Small intestine (tissue), 7 donors: ENCODE measurements around the gene SMIM14. TPM values are rescaled to one million over a fixed set of nuclear protein-coding genes. Genes with fewer than 3 reads are reported as not detected.
"Not testable (repeated sequence)": the region's sequence is repeated elsewhere in the genome, so short reads cannot be mapped to it uniquely, and the experiment has no call there.

Experiments
- DNase-seq, 2 donors: peaks; one replicate each; pipeline versions ENCODE4 v3.0.0 to v3.0.0-alpha.2; 2013
- FAIRE-seq: peaks from 2 replicates; lab custom pipeline; 2012; peaks lifted over from hg19 to GRCh38; lab: Jason Lieb, UNC
- H3K27ac ChIP-seq, 3 donors: one replicate each; pipeline ENCODE4 v1.5.1; 2013; ENCODE audit warnings: low read length in 2 of 3, mild to moderate bottlenecking in 2 of 3, control low read depth in 1 of 3, inconsistent platforms in 1 of 3, low read depth in 1 of 3, moderate library complexity in 1 of 3
- H3K27me3 ChIP-seq, 3 donors: one replicate each; pipeline ENCODE4 v1.6.1; 2013; ENCODE audit warnings: low read length in 3 of 3, inconsistent platforms in 1 of 3; ENCODE audit not compliant: control insufficient read depth in 3 of 3, insufficient read depth in 3 of 3
- H3K36me3 ChIP-seq, 3 donors: one replicate each; pipeline ENCODE4 v1.6.1; 2013; ENCODE audit warnings: low read length in 3 of 3, inconsistent platforms in 1 of 3, low read depth in 1 of 3, mild to moderate bottlenecking in 1 of 3, moderate library complexity in 1 of 3; ENCODE audit not compliant: control insufficient read depth in 3 of 3, insufficient read depth in 2 of 3
- H3K4me1 ChIP-seq, 3 donors: one replicate each; pipeline ENCODE4 v1.6.1; 2013; ENCODE audit warnings: low read length in 2 of 3, inconsistent platforms in 1 of 3, low read depth in 1 of 3, mild to moderate bottlenecking in 1 of 3, moderate library complexity in 1 of 3; ENCODE audit not compliant: control insufficient read depth in 3 of 3, insufficient read depth in 2 of 3
- H3K4me3 ChIP-seq, 3 donors: one replicate each; pipeline ENCODE4 v1.5.1; 2013; ENCODE audit warnings: low read length in 3 of 3, control low read depth in 1 of 3, inconsistent platforms in 1 of 3, low read depth in 1 of 3, mild to moderate bottlenecking in 1 of 3, moderate library complexity in 1 of 3
- H3K9me3 ChIP-seq, 2 donors: one replicate each; pipeline ENCODE4 v1.6.1; 2013; ENCODE audit warnings: low read depth in 1 of 2, low read length in 1 of 2; ENCODE audit not compliant: control insufficient read depth in 2 of 2, insufficient read depth in 1 of 2
- WGBS, 3 donors: extraction: QIAGEN DNeasy Blood & Tissue Kit; methylation state at CpG; one replicate each; pipeline ENCODE4 v1.1.7; 2013; 5-methylcytosine and 5-hydroxymethylcytosine counted together
- polyA plus RNA-seq, 4 donors: library from polyadenylated mRNA; stranded (reverse) in 3 of 4; unstranded in 1 of 4; fragments of 200-250 nt in 3 of 4; fragments of 120-200 nt in 1 of 4; gene quantifications; one replicate each; pipeline versions ENCODE4 v1.2.1 to v1.2.3, GENCODE V29; 2013
- donor health status: healthy with polysubstance abuse.
- donor health status: control.
- donor health status: control.
- donor health status: Bipolar disorder and iron deficiency.
- donor health status: healthy.

The SMIM14 gene
- polyA plus RNA-seq, 4 donors = 22.3 to 39.8 (median 28.2) TPM

GRCh38 chr4:39525822-39526690 is 112.6 kb downstream of the SMIM14 start:
- DNase-seq = peak in 1 of 2 donors; percentile 13
- H3K27ac ChIP-seq = peak overlapping the region; percentile 80 to 96 (median 92)
- peak overlapping the region; percentile 51 to 68 (median 58) for H3K4me3 ChIP-seq
- no peaks in the 10 kb centered on the region for H3K27me3 ChIP-seq
- WGBS, 3 donors = 10 to 21% (median 18%) methylated on average over 9 of the region's 9 CpGs
- peaks cover 0 to 12% (median 0%) of the 10 kb centered on the region in 3 donors for H3K36me3 ChIP-seq
- H3K9me3 ChIP-seq = peaks cover 0 to 8% of the 10 kb centered on the region in 2 donors
- peaks cover 0 to 13% (median 2%) of the 10 kb centered on the region in 3 donors for H3K4me1 ChIP-seq
- no peak for FAIRE-seq

DNA sequence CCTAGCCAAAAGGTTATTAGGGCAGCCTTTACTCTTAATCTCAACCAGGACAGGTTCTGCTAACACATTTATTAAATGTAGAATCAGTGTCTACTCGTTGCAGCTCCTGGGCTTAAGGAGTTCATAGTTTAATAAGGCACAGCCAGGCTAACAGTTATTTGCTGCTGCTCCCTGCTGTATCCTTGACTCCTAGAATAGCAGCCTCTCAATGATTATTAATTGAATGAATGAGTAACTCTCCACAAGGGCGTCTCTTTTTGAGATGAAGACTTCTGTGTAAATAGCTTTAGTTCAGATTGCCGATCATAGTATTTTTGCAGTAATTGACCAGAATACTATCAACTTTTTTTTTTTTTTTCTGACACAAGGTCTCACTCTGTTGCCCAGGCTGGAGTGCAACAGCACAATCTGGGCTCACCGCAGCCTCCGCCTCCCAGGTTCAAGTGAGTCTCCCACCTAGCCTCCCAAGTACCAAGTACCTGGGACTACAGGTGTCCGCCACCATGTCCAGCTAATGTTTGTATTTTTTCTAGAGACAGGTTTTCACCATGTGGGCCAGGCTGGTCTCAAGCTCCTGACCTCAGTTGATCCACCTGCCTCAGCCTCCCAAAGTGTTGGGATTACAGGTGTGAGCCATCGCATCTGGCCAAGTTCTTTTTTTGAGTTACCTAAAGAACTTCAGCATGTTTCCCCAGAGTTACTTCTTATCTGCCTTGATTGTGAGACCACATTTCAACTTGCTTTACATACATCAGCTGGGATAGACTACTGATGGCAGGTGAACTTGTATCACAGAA is 114.3 kb downstream of the SMIM14 start:
- FAIRE-seq = no peak
- Histone ChIP-seq H3K27me3 (no peaks in the 10 kb centered on the region), H3K9me3 (no peaks in the 10 kb centered on the region), H3K4me1 (peaks cover 0 to 13% (median 2%) of the 10 kb centered on the region in 3 donors), H3K36me3 (peaks cover 0 to 20% (median 0%) of the 10 kb centered on the region in 3 donors), H3K27ac (no peak overlapping the region), H3K4me3 (no peak overlapping the region)
- DNase-seq = peak in 1 of 2 donors; percentile 46
- WGBS, 3 donors = 69 to 82% (median 72%) methylated on average over 7 of the region's 7 CpGs

- 60 to 84% (median 68%) methylated on average over 2 of the region's 2 CpGs for WGBS, 3 donors
- peaks cover 0 to 4% (median 2%) of the 10 kb centered on the region in 3 donors for H3K4me1 ChIP-seq
- H3K9me3 ChIP-seq = no peaks in the 10 kb centered on the region
- DNase-seq (no peak), FAIRE-seq (no peak)
- no peaks in the 10 kb centered on the region for H3K27me3 ChIP-seq
- H3K36me3 ChIP-seq = peaks cover 3 to 32% (median 3%) of the 10 kb centered on the region in 3 donors
- H3K27ac ChIP-seq = no peak overlapping the region
- H3K4me3 ChIP-seq = no peak overlapping the region
Measured at GRCh38 chr4:39522068-39522467, 116.6 kb downstream of the SMIM14 start.

GRCh38 chr4:39521253-39521919 is 117.3 kb downstream of the SMIM14 start:
- H3K27me3 ChIP-seq = no peaks in the 10 kb centered on the region
- H3K27ac ChIP-seq = no peak overlapping the region
- no peak overlapping the region for H3K4me3 ChIP-seq
- H3K36me3 ChIP-seq = peaks cover 3 to 32% (median 3%) of the 10 kb centered on the region in 3 donors
- no peak for FAIRE-seq
- DNase-seq = no peak
- H3K9me3 ChIP-seq = no peaks in the 10 kb centered on the region
- H3K4me1 ChIP-seq = peaks cover 0 to 4% (median 2%) of the 10 kb centered on the region in 3 donors
- 66 to 79% (median 76%) methylated on average over 5 of the region's 5 CpGs for WGBS, 3 donors

DNA sequence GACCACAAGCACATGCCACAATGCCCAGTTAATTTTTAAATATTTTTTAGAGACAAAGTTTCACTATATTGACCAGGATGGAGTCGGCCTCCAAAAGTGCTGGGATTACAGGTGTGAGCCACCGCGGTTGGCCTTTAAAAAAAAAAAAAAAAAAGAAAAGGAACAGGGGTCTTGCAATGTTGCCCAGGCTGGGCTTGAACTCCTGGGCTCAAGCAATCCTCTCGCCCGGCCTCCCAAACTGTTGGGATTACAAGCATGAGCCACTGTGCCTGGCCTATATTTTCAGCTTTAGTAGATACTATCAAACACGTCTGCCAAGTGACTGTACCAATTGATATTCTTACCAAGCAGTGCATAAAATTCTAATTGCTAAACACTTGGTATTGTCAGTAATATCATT is 120.2 kb downstream of the SMIM14 start:
- WGBS, 3 donors = 86 to 95% (median 87%) methylated on average over 6 of the region's 6 CpGs
- no peak for FAIRE-seq
- no peak for DNase-seq
- H3K4me1 ChIP-seq = no peaks in the 10 kb centered on the region
- H3K27ac ChIP-seq = no peak overlapping the region
- H3K36me3 ChIP-seq = peaks cover 3 to 45% (median 3%) of the 10 kb centered on the region in 3 donors
- H3K4me3 ChIP-seq = no peak overlapping the region
- H3K27me3 ChIP-seq = no peaks in the 10 kb centered on the region
- no peaks in the 10 kb centered on the region for H3K9me3 ChIP-seq

GRCh38 chr4:39516407-39516966 is 122.2 kb downstream of the SMIM14 start:
- no peaks in the 10 kb centered on the region for H3K4me1 ChIP-seq
- FAIRE-seq (no peak), DNase-seq (no peak)
- H3K4me3 ChIP-seq = no peak overlapping the region
- WGBS, 3 donors = 78 to 88% (median 87%) methylated on average over 2 of the region's 2 CpGs
- no peaks in the 10 kb centered on the region for H3K27me3 ChIP-seq
- H3K27ac ChIP-seq = no peak overlapping the region
- no peaks in the 10 kb centered on the region for H3K9me3 ChIP-seq
- H3K36me3 ChIP-seq = peaks cover 3 to 49% (median 6%) of the 10 kb centered on the region in 3 donors

DNA sequence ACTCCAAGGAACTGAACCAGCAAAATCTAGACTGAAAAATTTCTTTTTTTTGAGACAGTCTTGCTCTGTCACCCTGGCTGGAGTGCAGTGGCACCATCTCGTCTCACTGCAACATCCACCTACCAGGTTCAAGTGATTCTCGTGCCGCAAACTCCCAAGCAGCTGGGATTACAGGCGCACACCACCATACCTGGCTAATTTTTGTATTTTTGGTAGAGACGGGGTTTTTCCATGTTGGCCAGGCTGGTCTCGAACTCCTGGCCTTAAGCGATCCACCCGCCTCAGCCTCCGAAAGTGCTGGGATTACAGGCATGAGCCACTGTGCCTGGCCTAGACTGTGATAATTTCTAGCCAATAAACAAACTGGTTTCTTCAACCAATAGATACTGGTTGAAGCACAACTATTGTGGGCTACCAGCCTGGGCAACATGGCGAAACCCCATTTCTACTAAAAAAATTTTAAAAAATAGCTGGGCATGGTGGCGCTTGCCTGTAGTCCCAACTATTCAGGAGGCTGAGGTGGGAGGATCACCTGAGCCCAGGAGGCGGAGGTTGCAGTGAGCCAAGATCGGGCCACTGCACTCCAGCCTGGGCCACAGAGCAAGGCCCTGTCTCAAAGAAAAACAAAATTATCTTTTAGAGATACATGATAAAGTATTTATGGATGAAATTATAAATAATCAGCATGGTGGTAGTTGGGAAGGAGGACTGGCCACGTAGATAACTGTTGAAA is 122.8 kb downstream of the SMIM14 start:
- H3K27ac ChIP-seq = peak overlapping the region in 1 of 3 donors; percentile 3
- WGBS, 3 donors = 95 to 97% (median 96%) methylated on average over 14 of the region's 14 CpGs
- FAIRE-seq, H3K4me1 ChIP-seq, DNase-seq, H3K9me3 ChIP-seq, H3K27me3 ChIP-seq, H3K4me3 ChIP-seq: not testable (repeated sequence)
- H3K36me3 ChIP-seq = peaks cover 3 to 52% (median 6%) of the 10 kb centered on the region in 3 donors
